ENCODE measurements around the gene NR3C2.
"Not testable (repeated sequence)": the region's sequence is repeated elsewhere in the genome, so short reads cannot be mapped to it uniquely, and the experiment has no call there.

NR3C2 gene

DNA sequence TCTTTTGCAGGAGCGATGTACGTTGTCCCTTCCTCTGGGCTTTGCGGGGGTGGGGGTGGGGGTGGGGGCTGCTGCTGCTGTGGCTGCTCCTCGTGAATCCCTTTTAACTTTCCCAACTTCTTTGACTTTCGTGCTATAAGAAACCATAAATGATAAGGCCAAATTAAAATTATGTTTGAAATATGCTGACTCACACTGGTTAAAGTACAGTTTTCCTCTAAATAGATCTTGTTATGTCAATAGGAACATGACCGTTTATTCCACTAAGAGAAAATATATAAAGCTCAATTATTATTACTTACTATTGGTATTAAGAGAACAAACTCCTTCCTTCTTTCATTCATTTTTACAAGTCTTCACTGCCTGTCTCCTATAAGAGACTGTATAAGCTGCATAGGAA is 287.4 kb downstream of the NR3C2 start:
- DNase-seq = no peak

DNA sequence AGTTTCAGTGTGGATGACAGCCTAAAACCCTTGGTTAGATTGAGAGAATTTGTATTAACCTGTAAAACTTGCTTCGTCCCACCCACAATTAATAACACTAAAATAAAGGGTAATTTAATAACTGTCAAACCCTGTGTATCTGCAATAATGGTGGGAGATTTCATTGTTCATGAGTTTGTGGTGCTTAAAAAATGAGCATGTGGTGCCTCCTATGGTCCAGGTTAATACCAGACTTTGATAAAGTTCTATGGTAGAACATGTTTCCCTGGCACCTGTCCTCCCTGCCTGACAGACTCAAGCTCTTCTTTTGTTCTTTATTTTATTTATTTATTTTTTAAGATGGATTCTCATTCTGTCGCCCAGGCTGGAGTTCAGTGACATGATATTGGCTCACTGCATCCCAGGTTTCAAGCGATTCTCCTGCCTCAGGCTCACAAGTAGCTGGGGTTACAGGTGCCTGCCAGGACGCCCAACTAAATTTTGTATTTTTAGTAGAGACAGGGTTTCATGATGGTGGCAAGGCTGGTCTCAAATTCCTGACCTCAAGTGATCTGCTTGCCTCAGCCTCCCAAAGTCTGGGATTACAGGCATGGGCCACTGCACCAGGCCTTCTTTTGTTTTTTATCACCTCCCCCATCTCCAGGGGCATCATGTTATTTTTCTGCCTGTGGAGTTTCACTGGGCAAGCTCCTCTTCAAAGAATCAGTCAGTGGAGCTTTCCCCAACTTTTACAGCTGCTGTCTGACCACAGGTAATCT is 289.2 kb downstream of the NR3C2 start:
- no peak for DNase-seq

DNA sequence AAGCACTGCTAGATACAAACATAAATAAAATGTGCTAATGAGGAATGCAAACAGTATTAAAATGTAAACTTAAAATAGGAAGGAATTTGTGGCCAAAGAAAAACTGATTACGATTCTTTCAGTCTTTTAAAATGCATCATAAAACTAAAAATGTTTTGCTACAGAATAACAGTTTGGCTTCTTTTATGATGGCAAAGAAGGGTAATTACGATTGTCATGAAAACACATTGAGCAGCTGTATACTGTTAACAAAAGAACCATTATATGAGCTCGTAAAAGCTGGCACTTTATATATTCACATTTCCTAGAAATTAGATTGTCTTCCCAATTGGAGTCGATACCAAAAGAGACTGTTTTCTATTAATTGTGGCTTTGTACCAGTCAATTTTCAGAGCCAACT is 290.4 kb downstream of the NR3C2 start:
- no peak for DNase-seq

DNA sequence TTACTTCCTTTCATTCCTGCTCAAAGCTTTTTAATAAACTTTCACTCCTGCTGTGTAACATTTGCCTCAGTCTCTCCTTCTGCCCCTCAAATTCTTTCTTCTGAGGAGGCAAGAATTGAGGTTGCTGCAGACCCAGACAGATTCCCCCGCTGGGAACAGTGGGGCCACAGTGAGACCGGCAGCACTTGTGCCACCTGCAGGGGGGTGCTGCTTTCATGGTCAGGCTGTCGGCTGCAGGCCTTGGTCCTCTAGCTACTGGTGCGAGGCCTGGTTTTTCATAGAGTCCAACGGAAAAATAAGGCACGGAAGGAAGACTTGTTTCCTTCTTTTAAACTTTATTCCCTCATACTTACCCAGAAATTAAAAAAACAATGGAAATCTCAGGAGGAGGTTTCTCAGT is 296.7 kb downstream of the NR3C2 start:
- DNase-seq = no peak

DNA sequence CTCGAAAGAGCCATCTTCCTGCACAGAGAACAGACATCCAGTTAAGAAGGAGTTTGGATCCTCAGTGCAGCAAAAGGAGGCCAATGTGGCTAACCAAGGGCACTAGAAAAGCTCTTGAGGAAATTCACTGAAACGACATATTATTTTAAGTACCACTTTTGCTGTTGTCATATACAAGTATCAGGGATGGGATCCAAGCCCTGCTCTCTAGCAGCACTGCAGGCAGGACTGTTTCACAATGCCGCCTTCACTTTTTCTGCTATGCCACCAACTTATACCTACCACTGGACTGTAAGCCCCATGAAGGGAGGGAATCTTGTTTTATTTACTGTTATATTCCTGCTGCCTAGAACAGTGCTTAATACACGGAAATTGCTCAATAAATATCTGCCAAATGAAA is 299.0 kb downstream of the NR3C2 start:
- no peak for DNase-seq

DNA sequence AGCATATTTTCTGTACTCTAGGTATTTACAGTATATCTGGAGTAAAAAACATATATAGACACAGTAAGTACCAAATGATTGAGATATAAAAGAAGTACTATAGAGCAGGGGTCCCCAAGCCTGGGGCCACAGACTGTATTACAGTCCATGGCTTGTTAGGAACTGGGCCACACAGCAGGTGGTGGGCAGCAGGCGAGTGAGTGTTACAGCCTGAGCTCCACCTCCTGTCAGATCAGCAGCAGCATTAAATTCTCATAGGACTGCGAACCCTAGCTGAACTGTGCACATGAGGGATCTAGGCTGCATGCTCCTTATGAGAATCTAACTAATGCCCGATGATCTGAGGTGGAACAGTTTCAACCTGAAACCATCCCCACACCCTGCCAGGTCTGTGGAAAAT is 300.7 kb downstream of the NR3C2 start:
- DNase-seq = no peak

DNA sequence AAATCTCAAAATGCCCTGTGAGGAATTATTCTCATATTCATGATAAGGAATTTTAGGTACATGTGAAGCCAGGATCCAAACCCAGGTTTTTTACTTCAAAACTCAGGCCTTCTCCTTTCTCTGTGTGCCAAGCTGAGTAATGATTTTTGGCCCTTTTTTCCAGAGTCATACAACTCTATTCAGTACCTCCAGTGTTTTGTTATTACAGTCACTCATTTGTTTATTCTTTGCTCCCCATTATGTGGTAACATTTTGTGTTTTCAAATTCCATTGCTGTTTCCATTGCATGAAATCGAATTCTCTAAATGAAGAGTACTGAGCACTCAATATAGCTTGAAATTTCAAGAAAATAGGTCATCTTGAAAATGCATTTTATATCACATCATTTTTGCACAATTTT is 315.4 kb downstream of the NR3C2 start:
- no peak for DNase-seq

DNA sequence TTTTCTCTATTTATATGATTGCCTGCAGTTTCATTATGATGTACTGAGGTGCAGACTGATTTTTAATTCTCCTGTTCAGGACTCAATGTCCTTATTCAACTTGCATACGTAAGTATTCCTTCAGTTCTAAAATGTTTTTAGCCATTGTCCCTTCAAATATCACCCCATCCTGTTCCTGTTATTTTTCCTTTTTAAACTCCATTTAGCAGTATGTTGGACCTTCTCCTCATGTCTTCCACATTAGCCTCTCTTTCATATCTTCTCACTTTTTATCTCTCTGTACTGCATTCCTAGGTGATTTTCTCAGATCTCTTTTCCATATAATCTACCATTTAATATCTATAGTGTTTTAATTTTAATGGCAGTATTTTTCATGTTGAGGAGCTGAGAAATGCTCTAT is 317.7 kb downstream of the NR3C2 start:
- DNase-seq = no peak

DNA sequence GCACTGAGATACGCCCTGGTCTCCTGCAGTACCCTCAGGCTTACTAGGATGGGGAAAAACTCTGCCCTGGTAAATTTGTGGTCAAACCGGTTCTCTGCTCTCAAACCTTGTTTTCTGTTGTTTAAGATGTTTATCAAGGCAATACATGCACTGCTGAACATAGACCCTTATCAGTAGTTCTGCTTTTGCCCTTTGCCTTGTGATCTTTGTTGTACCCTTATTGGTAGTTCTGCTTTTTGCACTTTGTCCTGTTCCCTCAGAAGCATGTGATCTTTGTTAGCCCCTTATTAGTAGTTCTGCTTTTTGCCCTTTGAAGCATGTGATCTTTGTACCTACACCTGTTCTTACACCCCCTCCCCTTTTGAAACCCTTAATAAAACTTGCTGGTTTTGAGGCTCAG is 319.1 kb downstream of the NR3C2 start:
- DNase-seq = not testable (repeated sequence)

DNA sequence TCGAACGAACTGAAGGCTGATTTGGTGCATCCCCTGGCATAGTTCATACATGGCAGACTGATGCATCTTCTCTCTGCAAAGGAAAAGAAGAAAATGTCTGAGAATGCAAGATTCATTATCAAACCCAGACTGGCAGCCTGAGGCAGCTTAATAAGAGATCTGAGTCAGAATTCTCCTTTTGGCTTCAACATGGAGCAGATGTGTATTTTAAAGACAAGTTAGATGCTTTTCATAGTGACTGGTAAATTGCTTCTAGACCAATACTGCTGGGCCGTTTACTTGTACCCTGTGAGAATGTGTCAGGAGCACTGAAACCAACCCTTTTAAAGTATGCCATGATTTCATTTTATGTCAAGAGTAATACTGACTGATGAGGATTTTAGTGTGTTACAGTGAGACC is 322.0 kb downstream of the NR3C2 start:
- DNase-seq = no peak

DNA sequence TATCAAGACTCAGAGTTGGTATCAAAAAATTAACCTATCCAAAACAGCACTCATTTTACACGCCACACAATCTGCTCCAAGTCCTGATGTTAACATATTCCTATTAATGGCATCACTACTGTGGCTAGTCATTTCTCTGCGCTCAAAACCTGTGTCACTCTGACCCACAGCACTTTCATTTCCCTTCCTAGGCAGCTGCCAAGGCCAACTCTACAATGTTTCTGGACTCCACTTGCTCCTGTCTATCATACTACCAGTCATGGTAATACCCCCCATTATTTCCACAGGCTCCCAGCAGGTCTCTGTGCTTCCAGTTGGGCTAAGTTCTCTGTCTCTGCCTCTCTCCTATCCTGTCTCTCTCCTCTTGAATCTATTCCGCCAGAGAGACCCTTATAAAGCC is 323.6 kb downstream of the NR3C2 start:
- DNase-seq = no peak

DNA sequence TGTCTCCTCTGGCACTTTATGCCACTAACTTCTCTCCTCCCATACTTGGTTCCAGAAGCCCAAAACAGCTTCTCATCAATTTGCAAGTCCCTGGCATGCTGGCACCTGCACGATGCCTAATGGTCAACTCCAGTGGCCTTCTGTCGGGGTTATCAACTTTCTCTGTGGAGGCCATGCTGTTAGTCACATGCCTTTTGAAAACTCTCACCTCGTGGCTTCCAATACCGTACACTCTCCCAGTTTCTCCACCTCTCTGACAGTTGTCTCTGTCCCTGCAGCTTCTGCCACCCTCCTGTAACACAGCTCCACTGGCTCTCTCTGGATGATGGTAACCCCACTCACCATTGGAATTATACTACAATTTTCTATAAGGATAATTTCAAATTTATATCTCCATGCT is 324.0 kb downstream of the NR3C2 start:
- DNase-seq = no peak

DNA sequence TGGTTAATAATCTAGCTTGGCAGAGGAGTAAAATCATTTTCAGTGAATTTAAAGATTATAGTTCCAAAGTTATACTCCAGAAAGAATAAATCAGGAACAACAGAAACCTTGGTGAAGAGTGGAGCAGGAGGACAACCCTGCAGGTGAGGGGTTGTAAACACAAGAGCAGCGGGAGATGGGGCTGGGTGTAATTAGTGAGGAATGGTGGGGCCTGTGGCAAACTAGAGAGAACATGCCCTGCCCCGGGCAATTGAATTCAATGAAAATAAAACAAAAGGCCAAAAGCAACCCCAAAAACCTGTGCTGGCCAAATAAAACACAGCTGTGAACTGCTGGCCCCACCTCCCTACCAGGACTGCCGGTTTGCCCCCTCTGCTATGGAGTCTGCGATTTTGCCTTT is 325.2 kb downstream of the NR3C2 start:
- DNase-seq = no peak

DNA sequence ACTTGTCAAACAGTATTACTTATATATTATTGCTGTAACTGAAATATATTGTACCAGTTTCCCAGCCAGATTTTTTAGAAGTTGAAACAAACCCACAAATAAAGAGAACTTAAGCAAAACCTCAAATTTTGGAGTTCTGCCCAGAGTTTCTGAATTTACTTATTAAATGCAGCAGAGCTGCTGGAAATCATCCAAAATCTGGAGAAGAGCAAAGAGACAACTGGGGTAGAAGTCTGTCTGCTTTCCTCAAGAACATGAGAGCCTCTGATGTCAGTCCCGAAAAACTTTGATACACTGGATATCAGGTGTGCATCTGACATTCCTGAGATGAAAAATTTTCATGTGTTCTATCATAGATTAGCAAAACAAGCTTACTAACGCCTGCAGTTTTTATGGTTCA is 325.9 kb downstream of the NR3C2 start:
- DNase-seq = no peak

DNA sequence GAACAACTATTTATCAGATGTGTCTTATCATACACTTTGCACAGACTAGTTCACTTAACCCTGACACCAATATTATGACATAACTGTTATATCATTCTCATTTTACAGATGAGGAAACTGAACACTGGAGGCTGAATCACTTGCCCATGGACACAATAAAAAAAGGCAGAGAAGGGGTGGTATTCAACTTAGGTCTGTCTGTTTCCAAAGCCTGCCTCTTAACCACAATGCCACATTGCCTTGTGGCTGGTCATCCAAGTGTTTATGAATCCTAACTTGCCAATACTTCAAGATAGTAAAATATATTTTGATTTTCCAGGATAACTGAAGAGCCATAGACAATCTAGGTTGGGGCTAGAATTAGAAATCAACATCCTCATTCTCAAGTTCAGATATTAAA is 327.8 kb downstream of the NR3C2 start:
- DNase-seq = no peak

DNA sequence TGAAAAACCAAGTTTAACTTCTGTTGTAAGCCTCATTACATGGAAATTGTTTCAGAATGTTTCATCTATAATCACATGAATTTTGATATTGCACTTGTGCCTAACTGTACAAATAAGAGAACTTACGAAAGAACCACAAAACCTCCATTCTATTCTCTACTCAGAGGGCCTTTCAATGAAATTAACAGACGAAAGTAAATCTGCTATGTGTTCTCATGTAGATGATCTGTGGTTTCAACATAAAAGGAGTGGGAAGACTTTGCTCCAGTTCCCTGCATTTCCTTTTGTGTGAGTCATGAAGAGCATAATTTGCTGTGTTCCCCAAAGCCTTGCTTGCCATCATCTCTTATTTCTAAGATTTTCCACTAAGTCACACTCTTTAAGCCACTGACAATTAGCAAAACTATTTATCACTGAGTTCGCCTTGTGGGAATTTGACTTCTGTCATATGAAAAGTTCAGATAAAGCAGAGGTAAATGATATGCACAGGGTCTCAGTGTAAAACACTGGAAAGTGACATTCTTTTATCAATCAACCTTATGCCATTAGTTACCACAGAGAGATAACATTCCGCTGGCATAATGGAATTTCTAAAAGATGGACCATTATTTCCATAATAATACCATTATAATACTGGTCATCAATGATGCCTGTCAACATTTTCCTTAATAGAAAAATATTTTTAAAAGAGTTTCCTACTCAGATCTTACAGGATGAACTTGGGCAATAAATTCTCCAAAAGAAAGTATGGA is 329.8 kb downstream of the NR3C2 start:
- DNase-seq = no peak

DNA sequence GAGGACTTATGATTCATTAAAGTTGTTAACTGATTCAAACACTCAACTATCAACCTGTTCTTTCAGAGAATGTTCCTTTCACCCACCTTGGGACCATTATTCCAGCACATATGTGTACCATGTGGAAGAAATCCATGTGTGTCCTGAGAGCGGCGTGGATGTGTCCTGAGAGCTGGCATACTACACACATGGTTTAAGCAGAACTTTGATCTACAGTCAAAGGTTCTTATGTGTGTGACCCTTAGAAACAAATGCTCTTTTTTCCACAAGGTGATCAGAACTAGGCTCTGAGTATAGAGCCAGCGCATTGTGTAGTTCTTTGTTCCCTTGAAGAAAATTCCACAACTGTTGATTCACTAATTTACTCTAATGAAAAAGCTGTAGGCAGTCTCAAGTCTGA is 332.0 kb downstream of the NR3C2 start:
- no peak for DNase-seq

DNA sequence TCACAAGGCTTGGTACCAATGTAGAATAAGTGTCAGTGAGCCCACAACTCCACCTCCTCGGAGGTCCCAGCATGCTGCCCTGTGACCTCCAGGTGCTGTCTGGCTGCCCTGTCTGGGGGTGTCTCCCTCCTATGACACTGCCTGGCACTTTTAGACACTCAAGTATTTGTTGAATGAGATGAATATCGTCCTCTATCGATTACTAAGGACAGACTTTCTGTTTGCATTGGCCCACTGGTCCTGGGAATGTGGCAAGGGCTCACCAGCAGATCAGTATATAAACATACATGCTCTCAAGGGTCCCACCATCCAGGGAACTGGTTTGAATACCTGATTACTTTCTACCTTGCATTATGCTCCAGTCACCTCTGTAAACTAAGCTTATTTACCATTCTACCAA is 333.0 kb downstream of the NR3C2 start:
- DNase-seq = no peak

DNA sequence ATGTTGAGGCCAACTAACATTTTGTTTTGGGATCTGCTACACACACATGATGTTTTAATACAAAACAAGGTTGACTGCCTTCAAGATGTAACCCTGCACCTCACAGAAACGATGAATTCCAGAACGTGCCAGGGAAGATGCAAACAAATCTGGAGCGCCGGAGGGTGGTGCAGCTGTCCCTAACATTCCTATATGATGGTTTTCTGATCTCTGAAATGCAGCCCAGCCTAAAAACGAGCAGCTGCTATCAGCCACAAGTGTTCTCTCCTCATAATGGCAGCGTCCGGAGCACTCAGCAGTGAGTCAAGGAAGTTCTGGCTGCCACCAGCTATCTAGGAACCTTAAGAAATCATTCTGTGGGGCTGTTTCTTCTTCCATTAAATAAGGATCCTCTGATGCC is 333.4 kb downstream of the NR3C2 start:
- no peak for DNase-seq

DNA sequence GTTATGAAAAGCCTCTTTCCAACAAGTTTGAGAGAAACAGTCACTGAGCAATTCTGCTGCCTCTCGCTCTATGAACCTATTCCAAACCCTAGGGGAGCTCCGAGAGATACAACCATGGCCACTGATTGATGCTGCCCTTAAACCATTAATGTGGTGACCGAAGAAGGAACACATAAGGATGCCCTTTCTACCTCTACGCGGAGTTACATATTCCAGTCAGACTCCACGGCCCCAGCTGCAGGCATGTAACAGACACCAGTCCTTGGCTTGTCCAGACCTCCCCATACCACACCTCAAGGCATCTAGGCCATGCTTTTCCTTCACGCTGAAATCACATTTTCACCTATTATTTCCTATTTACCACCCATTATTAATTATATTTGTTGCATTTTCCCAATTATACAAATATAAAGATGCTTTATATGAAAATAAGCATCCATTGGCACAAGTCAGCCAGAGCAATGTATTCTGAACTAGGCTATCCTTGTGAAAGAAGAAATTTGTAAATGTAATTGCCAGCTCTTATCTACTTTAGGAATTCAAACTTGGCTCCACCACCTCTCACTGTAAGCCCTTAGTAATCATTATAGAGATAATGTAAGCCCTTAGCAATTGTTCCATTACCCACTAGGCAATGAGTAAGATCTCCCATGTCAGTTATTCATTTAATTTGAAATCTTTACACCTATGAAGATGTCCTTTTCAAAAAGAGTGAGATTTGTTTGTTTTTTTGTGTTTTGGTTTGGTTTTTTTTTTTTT is 338.4 kb downstream of the NR3C2 start:
- DNase-seq = no peak

DNA sequence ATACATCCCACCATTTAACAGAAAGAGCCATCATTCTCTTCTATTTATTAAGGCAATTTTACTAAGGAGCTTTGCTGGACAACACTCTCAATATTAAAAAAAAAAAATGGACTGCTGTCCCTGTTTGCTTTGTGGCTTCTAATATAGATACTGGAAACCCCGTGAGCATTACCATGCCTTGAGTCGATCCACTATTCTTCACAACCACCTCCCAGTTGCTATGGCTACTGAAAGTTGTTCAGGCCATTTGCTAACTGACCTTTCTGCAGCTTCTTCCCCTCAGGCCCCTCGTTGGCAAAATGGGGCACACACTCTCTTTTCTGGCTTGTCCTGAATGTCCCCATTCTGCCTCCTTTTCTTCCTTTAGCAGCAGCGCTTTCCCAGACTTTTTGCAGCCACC is 340.4 kb downstream of the NR3C2 start:
- no peak for DNase-seq

DNA sequence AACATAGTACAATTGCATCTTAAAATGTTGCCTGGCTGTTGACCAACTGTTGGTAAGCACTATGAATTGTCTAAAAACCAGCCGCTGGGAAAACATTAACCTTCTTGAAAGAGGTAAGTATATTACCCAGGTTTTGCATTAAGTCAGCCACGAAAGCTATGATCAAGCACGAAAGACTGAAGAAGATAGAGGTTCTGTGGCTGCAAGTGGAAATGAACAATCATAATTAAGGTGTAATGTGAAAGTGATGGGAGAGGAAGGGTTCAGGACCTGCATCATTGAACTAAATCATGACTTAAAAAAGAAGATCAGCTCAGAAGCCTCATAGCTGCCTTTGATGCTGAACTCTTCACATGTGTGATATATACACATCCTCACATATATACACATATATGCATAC is 341.0 kb downstream of the NR3C2 start:
- DNase-seq = no peak

DNA sequence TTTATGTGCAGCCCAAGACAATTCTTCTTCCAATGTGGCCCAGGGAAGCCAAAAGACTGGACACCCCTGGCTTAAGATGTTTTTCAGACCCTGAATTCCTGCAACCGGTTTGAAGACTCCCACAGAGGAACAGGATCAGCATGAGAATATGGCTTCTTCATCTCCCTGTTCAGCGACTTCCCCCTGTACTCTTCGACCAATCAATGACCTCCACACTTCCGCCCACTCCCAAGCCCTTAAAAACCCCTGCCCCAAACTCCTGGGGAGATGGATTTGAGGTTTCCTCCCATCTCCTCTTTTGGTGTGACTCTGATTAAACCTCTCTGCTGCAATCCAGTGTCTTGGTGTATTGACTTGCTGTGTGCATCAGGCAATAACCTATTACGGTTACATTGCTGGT is 344.4 kb downstream of the NR3C2 start:
- DNase-seq = no peak

DNA sequence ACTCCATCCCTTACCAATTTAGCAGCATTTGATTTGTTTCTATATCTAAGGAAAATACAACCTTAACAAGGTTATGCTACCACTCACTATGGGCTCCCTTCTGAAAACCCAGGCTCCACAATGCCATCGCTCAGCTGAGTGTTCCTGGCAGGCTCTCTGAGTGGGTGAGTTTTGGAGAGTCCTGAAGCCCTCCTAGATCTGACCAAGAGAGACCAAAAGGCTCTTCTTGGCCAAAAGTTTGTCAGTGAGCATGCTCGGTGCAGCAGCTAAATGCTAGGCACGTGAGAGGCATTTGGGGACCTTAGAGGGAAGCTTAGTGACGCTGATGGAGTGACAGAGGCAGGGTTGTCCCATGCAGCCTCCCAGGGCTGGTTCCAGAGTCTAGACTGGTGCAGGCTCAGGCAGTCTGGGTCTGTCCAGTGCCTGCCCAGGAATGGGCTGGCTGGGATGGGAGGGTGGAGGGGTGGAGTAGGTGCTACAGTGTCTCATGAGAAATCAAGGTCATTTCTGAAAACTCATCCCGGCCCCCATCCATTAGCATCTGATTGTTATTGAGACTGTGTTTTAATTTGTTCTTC is 346.8 kb downstream of the NR3C2 start:
- DNase-seq = no peak

Data from activated T-cell treated with anti-CD3 and anti-CD28 coated beads for 4 hours (primary cell).